Liver (tissue), 3 donors: ENCODE results near the gene PERCC1.

Experiments
- CTCF ChIP-seq: fragments of 150-350 bp; IDR thresholded peaks from 2 replicates; pipeline ENCODE4 v1.5.1; 2017; ENCODE audit warnings: improper control_type of control experiment, low read depth, low read length; ENCODE audit not compliant: missing input control
- MAX ChIP-seq: IDR thresholded peaks from 2 replicates; pipeline ENCODE4 v1.6.1; 2016; ENCODE audit warnings: antibody characterized with exemption
- RAD21 ChIP-seq, 2 donors: IDR thresholded peaks; 2 replicates each; pipeline ENCODE4 v1.6.1; 2016; ENCODE audit warnings: antibody characterized with exemption in 2 of 2, mild to moderate bottlenecking in 2 of 2
- TAF1 ChIP-seq: conservative IDR thresholded peaks from 2 replicates; pipeline ENCODE4 v1.6.1; 2016; ENCODE audit warnings: antibody characterized with exemption, mild to moderate bottlenecking
- donor health status: healthy.
- donor health status: healthy.

GRCh38 chr16:1390239-1390779 lies 40.6 kb upstream of the PERCC1 start:
- TF ChIP-seq MAX (no peak), CTCF (no peak), TAF1 (no peak), RAD21 (IDR thresholded peaks at IDR 0.05) (no peak)
